HG02852 (cell line): ENCODE results near the gene CAMK2B.

Source experiments
- ATAC-seq: cut with Tn5 transposase; IDR thresholded peaks from one replicate; pipeline ENCODE4 v1.9.1; 2021; ENCODE audit warnings: mild to moderate bottlenecking, moderate library complexity; ENCODE audit not compliant: unreplicated experiment

The CAMK2B gene

DNA sequence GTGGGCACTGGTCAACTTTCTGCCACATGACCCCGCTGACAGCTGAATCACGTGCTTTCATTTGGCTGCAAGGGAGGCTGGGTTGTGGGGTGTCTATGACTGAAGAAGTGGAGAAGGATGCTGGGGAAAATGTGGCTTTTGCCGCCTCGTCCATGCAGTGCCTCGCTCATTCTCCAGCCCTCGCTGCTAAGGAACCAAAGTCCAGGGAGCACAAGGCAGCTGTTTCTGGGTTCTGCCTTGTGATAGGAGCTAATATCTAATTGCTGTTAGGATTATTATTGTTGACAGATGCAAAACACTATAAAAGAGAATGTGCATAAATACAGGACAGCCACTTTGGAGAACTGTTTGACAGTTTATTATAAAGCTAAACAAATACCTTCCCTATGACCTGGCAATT is 4.9 kb upstream of the CAMK2B start:
- no peak for ATAC-seq

DNA sequence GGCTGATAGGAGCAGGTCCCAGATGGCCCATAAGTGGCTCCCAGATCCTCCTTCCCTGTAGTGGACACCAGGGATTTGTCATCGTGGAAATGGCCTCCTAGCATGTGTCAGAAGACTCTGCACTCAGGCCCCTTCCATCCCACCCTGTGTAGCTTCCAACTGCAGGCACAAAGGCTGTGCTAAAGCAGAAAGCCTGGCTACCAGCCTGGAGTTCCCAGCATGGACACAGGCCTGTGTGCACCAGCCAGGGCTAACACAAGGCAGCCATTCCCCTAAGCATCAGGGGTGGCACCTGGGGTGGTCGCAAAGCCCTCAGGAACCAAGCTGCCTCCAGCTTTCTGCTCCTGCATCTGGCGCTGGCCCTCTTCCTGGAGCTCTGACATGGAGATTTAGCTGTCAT is 4.5 kb upstream of the CAMK2B start:
- no peak for ATAC-seq

DNA sequence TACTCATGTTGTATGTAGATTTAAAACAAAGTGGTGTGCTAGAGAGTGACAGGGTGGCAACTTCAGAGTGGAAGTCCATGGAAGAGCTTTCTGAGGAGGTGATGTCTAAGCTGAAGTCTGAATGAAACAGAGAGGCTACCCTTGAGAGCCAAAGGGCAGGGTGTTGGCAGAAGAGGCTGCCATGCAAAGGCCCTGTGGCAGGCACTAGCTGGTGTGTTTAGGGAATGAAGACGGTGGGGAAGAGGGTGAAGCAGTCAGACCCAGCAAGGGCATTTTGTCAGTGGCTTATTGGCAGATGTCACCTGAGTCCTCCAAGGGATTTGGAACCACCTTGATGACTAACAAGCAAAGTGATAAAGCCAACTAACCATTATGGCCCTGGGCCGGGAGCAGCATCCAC is 3.7 kb upstream of the CAMK2B start:
- ATAC-seq: no peak

DNA sequence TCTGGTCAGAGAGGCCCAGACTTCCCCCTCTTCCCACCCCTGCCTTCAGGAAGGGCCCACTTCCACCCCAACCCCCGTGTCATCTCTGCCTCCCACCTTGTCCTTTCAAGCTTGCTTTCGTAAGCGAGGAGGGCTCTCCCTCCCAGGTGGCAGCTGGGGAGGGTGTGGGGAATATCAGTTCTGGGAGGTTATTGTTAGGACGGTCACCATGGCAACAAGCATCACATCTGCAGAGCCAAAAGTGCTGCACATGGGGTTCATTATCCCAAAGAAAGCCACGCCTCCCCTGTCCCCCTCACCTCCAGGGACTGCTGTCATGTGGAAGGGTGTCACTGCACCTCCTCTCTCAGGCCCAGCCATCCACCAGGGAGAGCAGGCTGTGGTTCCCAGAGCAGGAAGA is 2.6 kb upstream of the CAMK2B start:
- ATAC-seq: no peak

DNA sequence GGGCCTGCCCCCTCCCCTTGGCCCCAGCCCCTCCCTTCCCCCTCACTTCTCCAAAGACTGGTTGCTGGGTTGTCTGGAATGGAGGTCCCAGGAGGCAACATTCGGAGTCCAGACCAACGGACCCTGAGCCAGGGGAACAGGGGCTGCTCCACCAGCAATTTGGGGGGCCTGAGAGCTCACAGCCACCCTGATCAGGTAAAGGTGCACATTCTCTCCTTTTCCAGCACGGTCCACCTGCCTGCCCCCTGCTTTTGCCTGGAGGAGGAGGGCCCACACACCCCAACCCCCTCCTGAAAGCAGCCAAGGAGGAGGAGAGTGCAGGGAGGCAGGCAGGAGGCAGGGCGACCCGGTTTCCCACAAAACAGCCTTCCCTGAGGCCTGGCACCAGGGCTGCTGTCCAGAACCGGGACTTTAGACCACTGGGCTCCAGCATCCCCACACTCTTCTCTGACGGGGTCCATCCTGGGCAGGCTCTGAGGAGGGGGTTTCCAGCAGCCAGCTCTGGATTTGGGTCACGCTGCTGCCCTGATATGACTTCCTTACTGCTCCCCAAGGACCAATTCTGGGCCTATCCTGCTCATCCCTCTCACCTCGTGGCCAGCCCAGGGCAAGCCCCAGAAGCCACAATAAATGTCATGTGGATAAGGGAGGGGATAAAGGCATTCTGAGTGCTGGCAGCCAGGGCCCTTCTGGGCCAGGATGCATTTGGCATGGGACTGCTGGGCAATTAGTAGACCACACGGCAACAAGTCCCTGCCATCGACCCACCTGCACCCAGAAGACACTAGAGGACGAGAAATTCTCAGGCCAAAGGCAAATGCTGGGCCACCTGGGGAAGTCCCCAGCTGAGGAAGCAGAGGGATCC is 1.1 kb upstream of the CAMK2B start:
- no peak for ATAC-seq

DNA sequence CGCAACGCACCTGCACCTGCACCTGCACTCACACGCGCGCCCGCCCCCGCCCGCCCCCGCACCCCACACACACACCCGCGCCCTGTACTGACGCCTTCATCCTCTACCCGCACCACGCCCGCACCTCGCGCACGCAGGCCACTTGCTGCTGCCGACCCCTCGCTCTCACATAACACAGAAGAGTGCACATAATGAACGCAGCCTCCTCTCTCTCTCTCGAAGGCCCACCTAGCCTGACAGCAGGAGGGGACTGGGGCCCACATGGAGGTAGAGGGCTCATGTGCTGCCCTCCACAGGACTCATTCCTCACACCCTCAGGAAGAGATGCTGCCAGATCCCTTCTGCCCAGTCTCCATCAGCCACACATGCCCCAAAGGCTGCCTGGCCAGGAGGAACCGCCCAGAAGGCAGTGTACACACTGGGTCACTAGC is 432 bp upstream of the CAMK2B start:
- no peak for ATAC-seq

DNA sequence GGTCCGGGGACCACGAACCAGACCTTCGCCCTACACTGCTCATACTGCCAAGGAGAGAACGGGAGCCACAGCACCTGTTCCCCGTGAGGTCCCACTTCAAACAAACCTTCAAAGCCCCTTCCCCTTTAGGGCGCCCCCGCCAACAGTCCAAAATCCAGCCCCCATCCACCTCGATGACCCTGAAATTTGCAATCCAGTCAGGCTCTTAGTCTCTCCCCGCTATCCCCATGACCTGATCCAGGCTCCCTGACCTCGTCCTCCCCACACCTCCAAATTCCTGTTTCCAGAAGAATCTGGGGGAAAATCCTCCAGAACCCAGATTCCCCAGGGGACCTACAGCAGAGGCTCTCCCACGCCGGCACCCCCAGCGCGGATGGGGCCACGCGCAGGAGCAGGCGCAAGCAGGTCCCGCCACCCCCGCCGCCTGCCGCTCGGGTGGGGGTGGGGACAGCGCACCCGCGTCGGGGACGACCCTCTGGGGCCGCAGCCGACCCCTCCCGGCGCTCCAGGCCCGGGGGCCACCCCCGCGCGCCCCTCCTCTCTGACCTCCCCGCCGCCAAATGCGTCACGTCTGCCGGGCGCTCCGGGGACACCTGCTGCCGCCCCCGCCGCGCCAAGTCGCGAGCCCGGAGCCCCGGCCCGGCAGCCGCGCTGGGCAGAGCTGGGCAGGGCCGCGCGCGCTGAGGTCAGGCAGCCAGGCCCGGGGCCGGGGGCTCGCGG is 753 bp downstream of the CAMK2B start:
- no peak for ATAC-seq

DNA sequence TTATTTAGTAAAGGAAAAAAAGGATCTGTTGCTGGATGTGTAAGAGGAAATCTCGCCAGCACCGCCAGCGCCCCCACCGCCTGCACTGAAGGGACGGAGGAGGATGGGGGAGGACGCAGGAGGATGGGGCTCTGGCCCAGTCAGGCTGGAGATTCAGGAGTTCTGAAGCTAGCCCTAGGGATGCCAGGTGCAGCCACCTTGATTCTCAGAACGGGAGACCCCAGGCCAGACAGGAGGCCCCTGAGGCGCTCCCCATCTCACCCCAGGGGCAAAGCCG is 1.3 kb downstream of the CAMK2B start:
- no peak for ATAC-seq

DNA sequence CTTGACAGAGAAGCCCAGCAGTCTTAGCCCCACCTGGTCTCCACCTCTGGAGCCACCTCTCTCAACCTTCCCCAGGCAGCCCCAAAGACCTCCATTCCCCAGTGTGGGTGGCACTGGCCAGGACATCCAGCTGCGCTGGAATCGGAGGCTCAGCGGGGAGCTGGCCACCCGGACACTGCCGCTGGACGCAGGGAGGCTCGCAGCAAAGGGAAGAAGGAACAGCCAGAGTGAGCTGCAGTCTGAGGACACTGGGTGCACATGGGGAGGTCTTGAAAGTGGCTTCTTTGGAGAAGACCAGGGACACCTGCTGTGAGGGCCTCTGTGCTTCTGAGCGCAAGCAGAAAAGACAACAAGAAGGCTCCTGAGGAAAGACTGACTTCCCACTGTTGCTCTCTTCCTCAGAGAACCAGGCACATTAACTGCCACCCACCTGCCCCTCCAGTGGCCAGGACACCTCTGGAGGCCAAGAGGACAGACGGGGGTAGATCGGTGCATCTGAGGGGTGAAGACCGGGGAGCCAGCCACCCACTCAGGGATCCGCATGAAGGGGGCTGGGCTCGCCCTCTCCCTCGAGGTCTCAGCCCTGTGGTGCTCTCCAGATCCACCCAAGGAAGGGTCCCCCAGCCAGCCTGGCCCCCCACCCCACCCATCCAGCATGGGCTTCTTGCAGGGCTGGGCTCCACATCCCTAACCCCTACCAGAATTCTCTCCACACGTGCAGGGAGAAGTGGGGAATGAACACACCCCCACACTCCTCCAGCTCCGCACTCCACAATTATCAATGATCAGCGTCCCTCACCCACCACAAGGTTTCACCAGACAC is 1.8 kb downstream of the CAMK2B start:
- ATAC-seq: no peak

DNA sequence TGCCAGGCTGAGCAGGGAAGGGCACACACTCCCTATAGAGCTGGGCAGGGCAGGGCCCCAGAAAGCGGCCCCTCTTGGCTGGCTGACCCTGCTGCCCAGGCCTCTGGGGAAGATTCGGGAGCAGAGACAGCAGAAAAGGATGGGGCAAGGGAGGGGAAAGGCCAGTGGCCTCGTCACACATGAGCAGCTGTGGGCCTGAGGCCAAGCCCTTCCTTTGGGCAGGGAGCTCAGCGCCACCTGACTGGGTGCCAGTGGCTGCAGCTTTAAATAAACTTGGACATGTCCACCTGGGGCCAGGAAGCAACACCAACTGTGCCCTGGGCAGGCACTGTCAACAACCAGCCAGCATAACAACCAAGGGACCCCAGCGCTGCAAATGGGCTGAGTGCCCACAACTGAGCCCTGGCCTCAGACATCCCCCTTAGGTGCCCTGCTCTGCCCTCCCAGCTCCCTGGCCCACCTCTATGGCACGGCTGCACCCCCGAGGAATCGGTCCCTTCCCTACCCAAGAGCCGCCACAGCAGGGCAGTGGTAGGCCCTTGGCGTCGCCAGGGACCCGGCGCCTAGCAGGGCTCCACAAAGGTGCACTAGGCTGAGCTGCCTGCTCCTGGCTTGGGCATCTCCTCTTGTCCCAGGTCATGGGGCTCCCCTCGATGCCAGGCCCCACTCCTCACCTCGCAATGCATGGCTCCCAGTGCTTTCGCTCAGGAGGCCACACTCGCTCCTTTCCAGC is 2.6 kb downstream of the CAMK2B start:
- no peak for ATAC-seq

DNA sequence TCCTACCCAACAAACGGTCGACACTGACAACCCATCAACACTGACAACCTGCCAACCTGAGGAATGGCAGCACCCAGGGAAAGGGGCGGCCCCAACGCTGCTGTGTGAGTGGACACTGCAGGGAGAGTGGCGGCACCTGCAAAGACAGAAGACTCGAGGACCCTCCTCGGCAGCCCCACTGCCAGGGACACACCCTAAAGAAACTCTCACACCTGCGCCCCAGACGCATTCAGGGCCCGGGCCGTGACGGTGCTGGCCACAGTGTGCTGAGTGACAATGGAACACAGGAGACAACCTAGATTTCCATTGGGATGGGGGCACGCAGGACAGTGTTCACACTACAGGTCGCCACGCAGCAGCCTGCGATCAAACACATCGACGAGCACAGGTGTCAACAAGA is 3.6 kb downstream of the CAMK2B start:
- ATAC-seq: no peak

DNA sequence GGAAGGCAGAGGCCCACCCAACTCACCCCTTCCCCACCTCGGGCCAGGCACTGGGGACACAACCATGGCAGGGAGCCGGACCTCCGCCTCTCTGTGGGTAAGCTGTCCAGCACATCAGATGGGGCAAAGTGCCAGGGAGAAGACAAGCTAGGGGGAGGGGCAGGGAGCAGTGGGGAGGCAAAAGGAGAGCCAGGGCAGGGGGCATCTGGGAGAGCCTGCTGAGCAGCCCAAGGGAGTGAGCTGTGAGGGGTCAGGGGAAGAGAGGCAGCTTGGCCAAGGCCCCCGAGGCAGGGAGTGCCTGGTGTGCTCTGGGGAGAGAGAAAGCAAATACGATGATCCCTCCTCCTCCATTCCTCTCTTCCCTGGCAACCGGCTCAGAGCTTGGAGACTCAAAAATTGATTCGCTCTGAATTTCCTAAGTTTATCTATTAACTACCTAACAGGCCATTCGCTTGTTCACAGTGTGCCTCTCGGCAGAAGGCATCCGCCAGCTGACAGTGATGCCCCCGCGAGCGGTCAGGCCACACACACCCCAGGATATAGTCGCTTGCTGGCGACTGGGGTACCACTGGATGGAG is 4.5 kb downstream of the CAMK2B start:
- no peak for ATAC-seq

DNA sequence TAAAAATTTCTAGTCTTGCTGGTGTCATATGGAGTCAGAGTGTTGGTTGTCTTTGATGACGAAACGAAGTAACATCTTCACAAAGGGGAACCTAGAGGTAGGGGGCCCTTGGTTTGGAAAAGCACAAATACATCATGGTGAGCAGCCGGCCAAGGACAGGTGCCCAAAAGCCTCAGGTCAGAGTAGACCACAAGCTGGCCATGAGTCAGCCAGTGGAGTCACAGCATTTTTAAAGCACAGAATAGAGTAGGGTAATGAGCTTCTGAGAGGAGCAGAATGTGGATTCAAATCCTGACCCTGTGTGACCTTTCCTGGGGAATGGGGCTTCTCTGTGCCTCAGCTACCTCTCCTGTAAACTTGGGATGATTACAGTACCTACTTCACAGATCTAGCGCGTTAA is 5.3 kb downstream of the CAMK2B start:
- no peak for ATAC-seq

DNA sequence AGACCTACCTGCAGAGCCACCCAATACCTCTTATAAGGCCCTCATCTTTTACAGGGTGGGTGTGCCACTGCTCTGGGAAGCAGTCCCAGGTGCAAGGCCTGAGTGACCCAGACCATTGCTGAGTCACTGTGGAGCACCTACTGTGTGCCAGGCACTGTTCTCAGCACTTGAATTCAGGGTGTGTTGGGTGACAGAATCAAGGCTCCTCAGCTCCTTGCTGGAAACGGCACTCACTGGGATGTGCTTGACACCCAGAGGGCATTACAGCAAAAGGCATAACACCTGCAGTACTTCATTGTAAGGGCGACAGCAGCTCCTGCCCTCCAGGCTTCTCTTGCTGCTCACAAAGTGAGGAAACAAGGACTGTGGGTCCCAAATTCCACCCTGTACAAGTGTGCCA is 7.1 kb downstream of the CAMK2B start:
- ATAC-seq: no peak

DNA sequence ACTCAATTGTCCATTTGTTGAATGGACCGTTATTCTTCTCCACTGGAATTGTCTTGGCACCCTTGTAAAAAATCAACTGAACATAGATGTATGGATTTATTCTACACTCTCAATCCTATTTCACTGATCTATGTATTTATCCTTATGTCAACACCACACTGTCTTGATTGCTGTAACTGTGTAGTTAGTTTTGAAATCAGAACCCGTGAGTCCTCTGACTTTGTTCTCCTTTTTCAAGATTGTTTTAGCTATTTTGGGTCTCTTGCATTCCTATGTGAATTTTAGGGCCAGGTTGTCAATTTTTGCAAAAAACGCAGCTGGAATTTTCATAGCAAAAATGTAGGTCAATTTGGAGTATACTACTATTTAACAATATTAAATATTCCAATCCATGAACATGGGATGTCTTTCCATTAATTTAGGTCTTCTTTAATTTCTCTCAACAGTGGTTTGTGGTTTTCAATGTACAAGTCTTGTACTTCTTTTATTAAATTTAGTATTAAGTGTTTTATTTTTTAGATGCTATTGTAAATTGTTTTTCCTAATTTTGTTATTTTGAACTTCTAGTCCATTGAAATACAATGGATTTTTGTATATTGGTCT is 10.0 kb downstream of the CAMK2B start:
- ATAC-seq: no peak

DNA sequence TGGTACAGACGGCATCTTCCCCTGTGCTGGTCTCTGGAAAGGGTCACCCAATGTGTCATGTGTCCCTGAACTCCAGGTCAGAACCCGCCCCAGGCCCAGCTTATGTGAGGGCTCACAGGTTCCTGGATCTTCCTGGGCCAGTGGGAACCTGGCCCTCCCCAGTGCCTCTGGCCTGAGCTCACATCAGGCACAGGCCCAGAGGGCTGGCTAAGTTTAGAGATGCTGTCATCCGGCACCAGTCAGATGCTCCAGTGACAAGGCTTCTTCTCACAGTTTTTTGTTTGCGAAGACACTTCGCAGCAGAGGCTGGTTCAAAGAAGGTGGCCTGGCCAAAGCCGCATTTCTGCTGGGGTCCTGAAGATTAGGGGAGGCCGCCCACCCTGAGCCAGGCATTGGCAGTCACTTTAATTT is 11.8 kb downstream of the CAMK2B start:
- no peak for ATAC-seq

DNA sequence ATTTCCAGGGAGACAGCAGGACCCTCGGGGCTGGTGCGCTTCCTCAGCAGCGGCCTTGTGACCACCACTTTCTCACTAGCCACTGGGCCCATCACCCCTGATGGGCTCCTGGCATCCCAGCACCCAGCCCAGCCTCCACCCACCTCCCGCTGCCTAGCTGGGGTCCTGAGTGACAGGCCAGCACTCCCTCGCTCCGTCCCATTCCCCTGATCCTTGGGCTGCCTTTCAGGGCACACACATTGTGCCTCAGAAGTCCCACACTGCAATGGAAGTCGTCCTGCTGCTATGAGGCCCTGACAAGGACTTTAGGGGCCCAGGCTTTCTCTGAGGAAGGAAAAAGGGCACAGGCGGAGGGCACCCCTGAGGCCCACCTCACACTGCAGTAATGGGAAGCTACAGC is 12.4 kb downstream of the CAMK2B start:
- no peak for ATAC-seq

DNA sequence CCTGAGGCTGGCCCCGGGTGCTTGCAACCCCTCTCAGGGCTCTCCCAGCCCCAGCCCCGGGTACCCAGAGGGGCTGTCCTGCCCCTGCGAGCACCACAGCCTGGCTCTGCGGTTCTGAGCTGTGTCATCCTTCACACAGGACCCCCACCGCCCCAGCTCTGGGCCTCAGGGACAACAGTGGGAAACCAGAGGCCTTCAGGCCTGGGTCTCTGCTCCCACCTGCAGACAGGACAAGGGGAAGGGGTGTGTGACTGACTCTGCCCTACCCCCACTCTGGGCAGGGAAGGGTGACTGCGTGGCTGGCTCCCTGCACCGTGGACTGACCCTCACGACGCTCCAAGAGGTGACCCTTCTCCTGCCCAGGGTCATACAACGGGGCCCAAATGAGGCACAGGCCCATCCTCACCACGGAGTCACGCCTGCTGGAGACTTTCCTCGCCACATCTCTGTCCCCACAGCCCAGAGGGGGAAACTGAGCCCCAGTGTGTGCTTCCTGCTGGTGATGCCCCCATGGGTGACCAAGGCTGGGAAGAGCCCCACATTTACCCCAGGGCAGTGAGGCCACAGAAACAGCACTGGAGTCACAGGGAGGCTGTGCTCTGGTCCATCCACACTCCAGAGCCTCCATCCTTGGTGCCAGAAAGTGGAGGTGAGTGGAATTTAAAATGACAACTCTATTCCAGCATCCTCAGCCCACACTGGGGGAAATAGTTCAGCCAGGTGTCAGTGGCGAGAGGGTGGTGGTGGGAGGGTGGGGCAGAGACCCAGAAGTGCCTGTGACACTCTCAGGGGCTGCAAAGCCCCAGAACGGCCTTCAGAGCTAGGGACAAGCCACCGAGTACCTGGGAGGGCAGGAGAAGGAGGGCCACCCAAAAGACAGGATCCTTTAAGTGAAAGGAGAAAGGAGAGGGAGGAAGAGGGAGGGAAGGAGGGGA is 13.6 kb downstream of the CAMK2B start:
- ATAC-seq: no peak

DNA sequence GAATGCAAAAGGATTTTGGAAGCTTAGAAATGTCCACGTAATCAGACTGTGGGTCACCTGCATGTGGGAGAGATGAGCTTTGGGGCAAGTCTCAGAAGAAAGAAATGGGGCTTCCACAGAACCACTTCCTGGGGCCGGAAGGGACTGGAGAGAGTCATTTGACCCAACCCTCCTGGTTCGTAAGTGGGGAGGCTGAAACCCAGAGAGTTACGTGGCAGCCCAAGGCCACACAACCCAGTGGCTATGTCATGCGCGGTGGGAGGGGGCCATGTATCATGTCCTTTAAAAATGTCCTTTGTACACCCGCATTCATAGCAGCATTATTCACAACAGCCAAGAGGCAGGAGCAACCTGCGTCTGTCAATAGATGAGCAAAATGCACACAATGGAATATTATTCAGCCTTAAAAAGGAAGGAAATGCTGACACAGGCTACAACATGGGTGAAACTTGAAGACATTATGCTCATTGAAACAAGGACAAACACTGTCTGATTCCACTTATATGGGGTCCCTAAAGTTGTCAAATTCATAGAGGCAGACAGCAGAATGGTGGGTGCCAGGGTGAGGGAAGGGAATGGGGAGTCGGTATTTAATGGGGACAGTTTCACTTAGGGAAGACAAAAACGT is 15.1 kb downstream of the CAMK2B start:
- ATAC-seq: no peak
